SIG-M5 treated with dmso at 0.1 percent for 504 hours (cell line): ENCODE data around the gene FUBP3.
"Not testable (repeated sequence)": the region's sequence is repeated elsewhere in the genome, so short reads cannot be mapped to it uniquely, and the experiment has no call there.

Experiments used
- DNase-seq: peaks from one replicate; lab custom pipeline; 2025; ENCODE audit not compliant: unreplicated experiment; lab: John Stamatoyannopoulos, UW

Gene FUBP3

DNA sequence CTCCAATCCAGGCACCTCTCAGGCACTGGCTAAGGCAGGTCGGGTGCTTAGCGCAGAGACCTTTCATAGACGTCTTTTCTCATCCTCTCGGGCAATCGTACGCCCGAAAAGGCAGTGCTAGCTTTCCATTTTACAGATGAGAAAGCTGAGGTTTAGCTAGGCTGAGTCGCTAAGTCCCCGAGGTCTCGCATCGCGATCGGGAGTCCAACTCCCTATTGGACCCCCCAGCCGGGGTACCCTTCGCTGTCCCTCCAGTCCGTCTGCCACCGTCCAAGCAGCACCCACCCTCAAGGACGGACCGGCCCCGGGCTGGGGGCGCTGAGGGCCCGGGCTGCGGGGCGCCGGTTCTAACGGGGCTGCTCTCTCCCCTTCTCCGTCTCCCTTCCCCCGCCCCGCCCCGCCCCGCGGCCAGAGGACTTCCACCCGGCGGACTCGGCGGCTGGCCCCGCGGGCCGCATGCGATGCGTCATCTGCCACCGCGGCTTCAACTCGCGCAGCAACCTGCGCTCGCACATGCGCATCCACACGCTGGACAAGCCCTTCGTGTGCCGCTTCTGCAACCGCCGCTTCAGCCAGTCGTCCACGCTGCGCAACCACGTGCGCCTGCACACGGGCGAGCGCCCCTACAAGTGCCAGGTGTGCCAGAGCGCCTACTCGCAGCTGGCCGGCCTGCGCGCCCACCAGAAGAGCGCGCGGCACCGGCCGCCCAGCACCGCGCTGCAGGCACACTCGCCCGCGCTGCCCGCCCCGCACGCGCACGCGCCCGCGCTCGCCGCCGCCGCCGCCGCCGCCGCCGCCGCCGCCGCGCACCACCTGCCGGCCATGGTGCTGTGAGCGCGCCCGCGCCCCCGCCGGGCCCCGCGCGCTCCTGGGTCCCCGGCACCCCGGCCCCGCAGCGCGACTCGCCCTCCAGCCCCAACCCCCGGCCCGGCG, 101.7 kb downstream of the FUBP3 start:
- peak; percentile 78 for DNase-seq

- peak; percentile 42 for DNase-seq
These were observed 102.5 kb downstream of the FUBP3 start for GRCh38 chr9:130681769-130682420.

DNA sequence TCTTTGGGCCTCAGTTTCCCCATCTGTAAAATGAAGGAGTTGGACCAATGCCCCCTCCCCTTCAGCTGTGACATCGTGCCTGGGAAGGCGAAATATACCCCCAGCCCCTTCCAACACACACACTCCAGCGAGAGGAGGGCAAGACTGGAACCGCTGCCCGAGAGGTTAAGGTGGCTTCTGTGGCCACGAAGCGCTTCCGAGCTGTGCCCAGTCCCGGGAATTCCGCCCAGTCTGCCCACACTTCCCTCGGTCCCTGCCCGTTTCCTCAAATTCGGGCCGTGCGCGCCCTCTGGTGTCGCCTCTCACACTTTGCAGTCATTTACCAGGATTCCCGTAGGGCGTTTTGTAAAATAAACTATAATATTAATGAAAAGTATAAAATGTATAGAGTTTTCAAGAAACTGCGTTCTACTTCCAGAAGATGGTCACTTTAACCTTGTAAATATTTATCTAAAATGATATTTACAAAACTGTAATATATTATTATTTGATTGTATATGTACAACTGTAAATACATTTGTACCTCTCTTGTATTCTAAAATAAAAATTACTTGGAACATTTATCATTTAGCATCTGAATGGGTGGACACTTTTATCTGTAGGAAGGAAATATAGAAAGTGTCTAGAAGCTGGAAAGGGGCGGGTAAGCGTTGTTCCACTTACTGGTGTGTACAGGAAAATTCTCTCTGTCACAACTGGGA, 103.2 kb downstream of the FUBP3 start:
- peak; percentile 76 for DNase-seq

GRCh38 chr9:130685104-130685503, 105.7 kb downstream of the FUBP3 start:
- DNase-seq: no peak

GRCh38 chr9:130685945-130686344, 106.6 kb downstream of the FUBP3 start:
- not testable (repeated sequence) for DNase-seq

DNA sequence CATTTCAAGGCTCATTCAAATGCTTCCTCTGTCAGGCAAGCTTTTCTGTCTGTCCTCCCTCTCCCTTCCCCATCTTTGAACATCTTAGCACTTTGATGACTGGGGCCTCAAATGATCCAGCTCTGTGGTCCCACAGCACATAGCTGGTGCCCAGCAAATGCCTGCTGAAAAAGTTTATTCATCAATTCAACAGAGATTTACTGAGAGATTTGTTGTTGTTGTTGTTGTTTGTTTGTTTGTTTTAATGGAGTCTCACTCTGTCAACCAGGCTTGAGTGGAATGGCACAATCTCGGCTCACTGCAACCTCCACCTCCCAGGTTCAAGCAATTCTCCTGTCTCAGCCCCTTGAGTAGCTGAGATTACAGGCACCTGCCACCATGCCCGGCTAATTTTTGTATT, 108.2 kb downstream of the FUBP3 start:
- no peak for DNase-seq
